Panc1 (cell line): ENCODE measurements around the gene ZNF324.

Experiments used
- CTCF ChIP-seq: fragments of 450-650 bp; IDR thresholded peaks from 2 replicates; pipeline ENCODE4 v1.5.1; 2017; ENCODE audit warnings: mild to moderate bottlenecking
- REST ChIP-seq, 2 experiments: IDR thresholded peaks; 2 replicates each; pipeline ENCODE4 v1.6.1; 2011 to 2012; ENCODE audit warnings: low read depth in 2 of 2, control low read depth in 1 of 2, low read length in 1 of 2, mild to moderate bottlenecking in 1 of 2, moderate library complexity in 1 of 2; ENCODE audit not compliant: insufficient read depth in 1 of 2
- SIN3A ChIP-seq: IDR thresholded peaks from 2 replicates; pipeline ENCODE4 v1.6.1; 2012; ENCODE audit warnings: low read depth, mild to moderate bottlenecking, low read length, moderate library complexity, borderline replicate concordance; ENCODE audit not compliant: insufficient read depth

GRCh38 chr19:58456111-58456510 lies 10.8 kb upstream of the ZNF324 start:
- TF ChIP-seq CTCF: no peak
- TF ChIP-seq SIN3A: no peak
- TF ChIP-seq REST (IDR thresholded peaks at IDR 0.05; ENCODE audit: insufficient read depth in 1 of 2, low read depth in 2 of 2, low read length in 1 of 2): no peak
